HepG2 (cell line): ENCODE measurements around the gene ATP5MC2.

Experiments used
- GTF3A ChIP-seq: sonication (generic); formaldehyde crosslinking; conservative IDR thresholded peaks from 2 replicates; pipeline ENCODE4 v1.4.0; 2020; ENCODE audit warnings: mild to moderate bottlenecking, missing genetic modification reagents
- POLR2G ChIP-seq: fragments of 200-400 bp; formaldehyde crosslinking; IDR thresholded peaks from 2 replicates; pipeline ENCODE4 v1.6.1; 2018; ENCODE audit warnings: mild to moderate bottlenecking, low read depth, low read length, moderate library complexity
- ZNF256 ChIP-seq: sonication (generic); formaldehyde crosslinking; conservative IDR thresholded peaks from 2 replicates; pipeline ENCODE4 v1.4.0; 2020; ENCODE audit warnings: missing genetic modification reagents
- TF ChIP-seq, protein P1 (sequence below): sonication (generic); formaldehyde crosslinking; IDR thresholded peaks from 2 replicates; pipeline ENCODE4 v1.4.0; 2020; ENCODE audit warnings: missing genetic modification reagents
- TF ChIP-seq, protein P2 (sequence below): sonication (generic); formaldehyde crosslinking; IDR thresholded peaks from 2 replicates; pipeline ENCODE4 v1.5.0; 2020; ENCODE audit warnings: mild to moderate bottlenecking, missing genetic modification reagents, moderate library complexity

- peak; percentile 57 for TF ChIP-seq POLR2G
- TF ChIP-seq, protein P1, sequence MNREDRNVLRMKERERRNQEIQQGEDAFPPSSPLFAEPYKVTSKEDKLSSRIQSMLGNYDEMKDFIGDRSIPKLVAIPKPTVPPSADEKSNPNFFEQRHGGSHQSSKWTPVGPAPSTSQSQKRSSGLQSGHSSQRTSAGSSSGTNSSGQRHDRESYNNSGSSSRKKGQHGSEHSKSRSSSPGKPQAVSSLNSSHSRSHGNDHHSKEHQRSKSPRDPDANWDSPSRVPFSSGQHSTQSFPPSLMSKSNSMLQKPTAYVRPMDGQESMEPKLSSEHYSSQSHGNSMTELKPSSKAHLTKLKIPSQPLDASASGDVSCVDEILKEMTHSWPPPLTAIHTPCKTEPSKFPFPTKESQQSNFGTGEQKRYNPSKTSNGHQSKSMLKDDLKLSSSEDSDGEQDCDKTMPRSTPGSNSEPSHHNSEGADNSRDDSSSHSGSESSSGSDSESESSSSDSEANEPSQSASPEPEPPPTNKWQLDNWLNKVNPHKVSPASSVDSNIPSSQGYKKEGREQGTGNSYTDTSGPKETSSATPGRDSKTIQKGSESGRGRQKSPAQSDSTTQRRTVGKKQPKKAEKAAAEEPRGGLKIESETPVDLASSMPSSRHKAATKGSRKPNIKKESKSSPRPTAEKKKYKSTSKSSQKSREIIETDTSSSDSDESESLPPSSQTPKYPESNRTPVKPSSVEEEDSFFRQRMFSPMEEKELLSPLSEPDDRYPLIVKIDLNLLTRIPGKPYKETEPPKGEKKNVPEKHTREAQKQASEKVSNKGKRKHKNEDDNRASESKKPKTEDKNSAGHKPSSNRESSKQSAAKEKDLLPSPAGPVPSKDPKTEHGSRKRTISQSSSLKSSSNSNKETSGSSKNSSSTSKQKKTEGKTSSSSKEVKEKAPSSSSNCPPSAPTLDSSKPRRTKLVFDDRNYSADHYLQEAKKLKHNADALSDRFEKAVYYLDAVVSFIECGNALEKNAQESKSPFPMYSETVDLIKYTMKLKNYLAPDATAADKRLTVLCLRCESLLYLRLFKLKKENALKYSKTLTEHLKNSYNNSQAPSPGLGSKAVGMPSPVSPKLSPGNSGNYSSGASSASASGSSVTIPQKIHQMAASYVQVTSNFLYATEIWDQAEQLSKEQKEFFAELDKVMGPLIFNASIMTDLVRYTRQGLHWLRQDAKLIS (CRISPR knock-in tag): no peak
- TF ChIP-seq GTF3A (CRISPR knock-in tag): no peak
- TF ChIP-seq ZNF256 (CRISPR knock-in tag): no peak
- TF ChIP-seq, protein P2, sequence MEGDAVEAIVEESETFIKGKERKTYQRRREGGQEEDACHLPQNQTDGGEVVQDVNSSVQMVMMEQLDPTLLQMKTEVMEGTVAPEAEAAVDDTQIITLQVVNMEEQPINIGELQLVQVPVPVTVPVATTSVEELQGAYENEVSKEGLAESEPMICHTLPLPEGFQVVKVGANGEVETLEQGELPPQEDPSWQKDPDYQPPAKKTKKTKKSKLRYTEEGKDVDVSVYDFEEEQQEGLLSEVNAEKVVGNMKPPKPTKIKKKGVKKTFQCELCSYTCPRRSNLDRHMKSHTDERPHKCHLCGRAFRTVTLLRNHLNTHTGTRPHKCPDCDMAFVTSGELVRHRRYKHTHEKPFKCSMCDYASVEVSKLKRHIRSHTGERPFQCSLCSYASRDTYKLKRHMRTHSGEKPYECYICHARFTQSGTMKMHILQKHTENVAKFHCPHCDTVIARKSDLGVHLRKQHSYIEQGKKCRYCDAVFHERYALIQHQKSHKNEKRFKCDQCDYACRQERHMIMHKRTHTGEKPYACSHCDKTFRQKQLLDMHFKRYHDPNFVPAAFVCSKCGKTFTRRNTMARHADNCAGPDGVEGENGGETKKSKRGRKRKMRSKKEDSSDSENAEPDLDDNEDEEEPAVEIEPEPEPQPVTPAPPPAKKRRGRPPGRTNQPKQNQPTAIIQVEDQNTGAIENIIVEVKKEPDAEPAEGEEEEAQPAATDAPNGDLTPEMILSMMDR (CRISPR knock-in tag): peak; percentile 18; the same call in 1 of the 2 replicates
Measured at GRCh38 chr12:53659011-53659551, 16.8 kb downstream of the ATP5MC2 start.
